K562 (cell line): ENCODE measurements around the gene WTAP. TPM values are rescaled to one million over a fixed set of nuclear protein-coding genes. Genes with fewer than 3 reads are reported as not detected.

ENCODE experiments used
- ATAC-seq: fragments of 200-7000 bp; cut with Tn5 transposase; 3 replicates; pipeline ENCODE4 v1.9.1; 2020; ENCODE audit warnings: moderate library complexity
- BruUV-seq: library from RNA; stranded (reverse); fragments of 400-500 nt; replicated peaks from 2 replicates; lab custom pipeline; 2021; lab: Mats Ljungman, UMichigan
- CTCF ChIA-PET: fragments of 300-600 bp; formaldehyde crosslinking; extraction: SDS; loops from one replicate; lab custom pipeline; 2021; ENCODE audit warnings: low intra/inter-chr PET ratio; lab: Yijun Ruan, JAX
- POLR2A ChIA-PET: fragments of 300-600, 350-650 bp; sonication (Branson Sonifier 250); formaldehyde crosslinking; extraction: SDS; loops from one replicate; lab custom pipeline; 2021; ENCODE audit warnings: antibody characterized with exemption, inconsistent platforms; lab: Yijun Ruan, JAX
- DNase-seq, 4 experiments: peaks; one replicate each; pipeline versions ENCODE4 v3.0.0 to v3.0.0-alpha.2; 2011 to 2018; ENCODE audit warnings: low spot score in 3 of 4, mixed read lengths in 3 of 4; ENCODE audit errors: extremely low read depth in 1 of 4
- FAIRE-seq: peaks from 2 replicates; lab custom pipeline; 2011; peaks lifted over from hg19 to GRCh38; lab: Jason Lieb, UNC
- H2AFZ ChIP-seq: 2 replicates; pipeline ENCODE4 v1.6.0; 2011; ENCODE audit warnings: low read depth, low read length, control low read depth, inconsistent platforms
- H3K27ac ChIP-seq: fragments of 200-600 bp; 3 replicates; pipeline ENCODE4 v1.8.0; 2011; ENCODE audit warnings: low read depth, mild to moderate bottlenecking, control low read depth, inconsistent platforms, low read length, moderate library complexity, mixed read lengths; ENCODE audit errors: extremely low read depth
- H3K27me3 ChIP-seq, 2 experiments: fragments of 300-600 bp in 1 of 2; 2 replicates in 1 of 2; 3 replicates in 1 of 2; pipeline versions ENCODE4 v1.6.0 to v1.8.0; 2011; ENCODE audit warnings: inconsistent platforms in 2 of 2, low read length in 2 of 2, mild to moderate bottlenecking in 1 of 2, mixed read lengths in 1 of 2, moderate library complexity in 1 of 2; ENCODE audit not compliant: control insufficient read depth in 2 of 2, insufficient read depth in 2 of 2
- H3K36me3 ChIP-seq: fragments of 300-600 bp; 3 replicates; pipeline ENCODE4 v1.8.0; 2011; ENCODE audit warnings: mild to moderate bottlenecking, low read length, inconsistent platforms; ENCODE audit not compliant: control insufficient read depth, insufficient read depth
- H3K4me1 ChIP-seq, 2 experiments: fragments of 200-600 bp in 1 of 2; replicated peaks in 1 of 2; 2 replicates in 1 of 2; 3 replicates in 1 of 2; pipeline versions ENCODE4 v1.5.1 to v1.8.0; 2011; ENCODE audit warnings: inconsistent platforms in 2 of 2, low read length in 2 of 2, mild to moderate bottlenecking in 1 of 2, mixed read lengths in 1 of 2, moderate library complexity in 1 of 2; ENCODE audit not compliant: control insufficient read depth in 2 of 2, insufficient read depth in 2 of 2
- H3K4me2 ChIP-seq: 2 replicates; pipeline ENCODE4 v1.6.1; 2011; ENCODE audit warnings: low read length, control low read depth, inconsistent platforms, mixed read lengths; ENCODE audit not compliant: insufficient read depth
- H3K4me3 ChIP-seq: fragments of 200-600 bp; sonication (generic), shearing (Covaris generic); 2 replicates; pipeline ENCODE4 v1.5.1; 2016; ENCODE audit warnings: control low read depth, inconsistent platforms
- H3K79me2 ChIP-seq: fragments of 200-600 bp; 3 replicates; pipeline ENCODE4 v1.8.0; 2011; ENCODE audit warnings: low read length, inconsistent platforms; ENCODE audit not compliant: control insufficient read depth, insufficient read depth
- H3K9ac ChIP-seq, 2 experiments: 2 replicates each; pipeline versions ENCODE4 v1.6.0 to v1.6.1; 2011; ENCODE audit warnings: low read depth in 2 of 2, low read length in 2 of 2, control low read depth in 1 of 2, inconsistent platforms in 1 of 2, mild to moderate bottlenecking in 1 of 2, mixed read lengths in 1 of 2; ENCODE audit not compliant: insufficient read depth in 1 of 2
- H3K9me1 ChIP-seq: one replicate; pipeline ENCODE4 v1.6.0; 2011; ENCODE audit warnings: inconsistent platforms, mild to moderate bottlenecking, low read length, moderate library complexity; ENCODE audit not compliant: control insufficient read depth, insufficient read depth
- H3K9me3 ChIP-seq: replicated peaks from 2 replicates; pipeline ENCODE4 v1.5.1; 2011; ENCODE audit warnings: low read depth, low read length, inconsistent platforms; ENCODE audit not compliant: control insufficient read depth, insufficient read depth
- H4K20me1 ChIP-seq: replicated peaks from 2 replicates; pipeline ENCODE4 v1.6.1; 2011; ENCODE audit warnings: low read length, inconsistent platforms, mixed read lengths; ENCODE audit not compliant: control insufficient read depth, insufficient read depth
- CBX8 ChIP-seq: fragments of 200-600 bp; sonication (generic); IDR thresholded peaks from 2 replicates; pipeline ENCODE4 v1.6.1; 2012; ENCODE audit warnings: borderline replicate concordance, mixed run types, low read depth, mild to moderate bottlenecking, moderate library complexity, mixed read lengths, low read length, control low read depth, inconsistent platforms; ENCODE audit not compliant: poor library complexity, severe bottlenecking; ENCODE audit errors: extremely low read depth
- DACH1 ChIP-seq: fragments of 450-650 bp; IDR thresholded peaks from 2 replicates; pipeline ENCODE4 v1.6.1; 2018; ENCODE audit not compliant: partially characterized antibody
- DDX20 ChIP-seq: fragments of 450-650 bp; IDR thresholded peaks from 2 replicates; pipeline ENCODE4 v1.6.1; 2016; ENCODE audit warnings: missing genetic modification characterization, low read depth, mild to moderate bottlenecking, missing compliant biosample characterization, moderate library complexity
- HNRNPH1 ChIP-seq: fragments of 200-400 bp; formaldehyde crosslinking; optimal IDR thresholded peaks from 2 replicates; pipeline ENCODE3; 2017; ENCODE audit warnings: low read depth, mild to moderate bottlenecking, low read length, moderate library complexity
- JUN ChIP-seq, 2 experiments: sonication (generic) in 1 of 2; formaldehyde crosslinking in 1 of 2; IDR thresholded peaks; 2 replicates each; pipeline versions ENCODE4 v1.6.1 to v1.8.0; 2012 to 2022; ENCODE audit warnings: borderline replicate concordance in 2 of 2, mild to moderate bottlenecking in 2 of 2, improper control_type of control experiment in 1 of 2, low read depth in 1 of 2, low read length in 1 of 2, missing genetic modification reagents in 1 of 2
- KLF1 ChIP-seq: fragments of 450-650 bp; IDR thresholded peaks from 2 replicates; pipeline ENCODE4 v1.6.1; 2016; ENCODE audit warnings: missing genetic modification characterization, missing compliant biosample characterization
- PATZ1 ChIP-seq: fragments of 250-450 bp; sonication (Bioruptor Pico); IDR thresholded peaks from 2 replicates; pipeline ENCODE4 v1.5.0; 2020; ENCODE audit warnings: mild to moderate bottlenecking, borderline replicate concordance
- SMARCE1 ChIP-seq: fragments of 450-650 bp; IDR thresholded peaks from 2 replicates; pipeline ENCODE4 v1.7.1; 2016; ENCODE audit warnings: mild to moderate bottlenecking
- STAT5B ChIP-seq: fragments of 250-450 bp; sonication (Bioruptor Pico); IDR thresholded peaks from 2 replicates; pipeline ENCODE4 v1.8.0; 2021; ENCODE audit warnings: mild to moderate bottlenecking, inconsistent platforms
- WHSC1 ChIP-seq: IDR thresholded peaks from one replicate; pipeline ENCODE4 v1.6.1; 2012; ENCODE audit warnings: low read length, control low read depth, inconsistent platforms
- ZBED1 ChIP-seq: IDR thresholded peaks from 2 replicates; pipeline ENCODE4 v1.6.1; 2014
- ZFPM2 ChIP-seq: fragments of 250-450 bp; sonication (Bioruptor Pico); IDR thresholded peaks from 2 replicates; pipeline ENCODE4 v1.5.1; 2022; ENCODE audit warnings: mild to moderate bottlenecking
- ZNF518B ChIP-seq: fragments of 250-450 bp; sonication (Bioruptor Pico); IDR thresholded peaks from 2 replicates; pipeline ENCODE4 v1.5.0; 2021; ENCODE audit warnings: mild to moderate bottlenecking, moderate library complexity
- ZNF584 ChIP-seq: fragments of 200-800 bp; sonication (Bioruptor generic); IDR thresholded peaks from 2 replicates; pipeline ENCODE4 v1.6.1; 2016; ENCODE audit warnings: low read depth, mild to moderate bottlenecking, missing genetic modification characterization, missing compliant biosample characterization
- WGBS: fragments of 100-300 bp; shearing (Covaris generic); methylation state at CpG from one replicate; pipeline ENCODE4 v1.1.6; 2016; ENCODE audit warnings: low coverage, mixed read lengths; ENCODE audit not compliant: insufficient coverage; ENCODE audit errors: missing lambda C conversion rate; 5-methylcytosine and 5-hydroxymethylcytosine counted together
- in situ Hi-C: fragments of 300-500 bp; cut with MboI; formaldehyde crosslinking; loops from 4 replicates; pipeline ENCODE4 v1.15.0; 2018; ENCODE audit warnings: inconsistent platforms, mixed read lengths
- intact Hi-C: fragments of 100-400 bp; cut with micrococcal nuclease; formaldehyde crosslinking; loops from 2 replicates; pipeline ENCODE4 v1.14.2; 2022
- polyA plus RNA-seq, 8 experiments: library from polyadenylated mRNA; depleted of rRNA in 4 of 8; stranded (reverse) in 5 of 8; unstranded in 3 of 8; fragments of >200 nt; fragmentation: Nextera tagmentation in 2 of 8; fragmentation: Illumina TruSeq in 1 of 8; extraction: Ambion mirVana in 2 of 8; extraction: Trizol in 1 of 8; gene quantifications; 2 replicates each; pipeline versions ENCODE4 v1.2.1 to v1.2.3, GENCODE V29; 2011 to 2014; ENCODE audit warnings: inconsistent platforms in 1 of 8, missing spikeins in 1 of 8
- total RNA-seq, 7 experiments: library from RNA; depleted of rRNA in 6 of 7; stranded (reverse); fragments of >200 nt in 6 of 7; fragmentation: Illumina TruSeq in 2 of 7; extraction: Trizol in 2 of 7; gene quantifications; 2 replicates each; pipeline versions ENCODE4 v1.2.1 to v1.2.3, GENCODE V29; 2011 to 2021; ENCODE audit warnings: low replicate concordance in 1 of 7

The WTAP gene
- total and polyA plus RNA-seq, 9 of the 15 experiments (the other 6 are each of a cell fraction or from before 2014, with no cell fraction given) = 52.4 to 156 (median 110) TPM

- CTCF ChIA-PET = no interaction called here
- Histone ChIP-seq H3K27ac (no peak overlapping the region), H3K9ac (no peak overlapping the region), H3K4me2 (no peak overlapping the region), H3K79me2 (peaks cover 16% of the 10 kb centered on the region; the same call in 2 of the 3 replicates)
- no peak for ATAC-seq
- in situ Hi-C loops = no loop called here
- TF ChIP-seq DACH1 (no peak), STAT5B (CRISPR knock-in tag) (no peak), ZBED1 (no peak), ZFPM2 (no peak), KLF1 (no peak), CBX8 (no peak), SMARCE1 (no peak), ZNF518B (CRISPR knock-in tag) (no peak), ZNF584 (CRISPR knock-in tag) (no peak), HNRNPH1 (no peak), DDX20 (no peak), JUN (IDR thresholded peaks at IDR 0.05; ENCODE audit: borderline replicate concordance, low read depth, low read length) (no peak), JUN (CRISPR knock-in tag; IDR thresholded peaks at IDR 0.05; ENCODE audit: borderline replicate concordance) (no peak), WHSC1 (no peak), PATZ1 (CRISPR knock-in tag) (no peak)
- TF ChIP-seq, all 486 proteins: peak for 0
- no TSS peak for BruUV-seq
- WGBS = 90% methylated on average over 3 of the region's 3 CpGs
- Histone ChIP-seq H3K4me3 (no peak overlapping the region), H3K36me3 (peaks cover 87% of the 10 kb centered on the region), H3K9me3 (no peaks in the 10 kb centered on the region), H3K27me3 (no peaks in the 10 kb centered on the region), H3K9me1 (no peaks in the 10 kb centered on the region), H4K20me1 (no peaks in the 10 kb centered on the region), H3K4me1 (no peaks in the 10 kb centered on the region; a peak in 1 of 5 replicates), H2AFZ (no peak overlapping the region)
- DNase-seq (no peak), FAIRE-seq (no peak)
- intact Hi-C loops = no loop called here
- POLR2A ChIA-PET = interaction anchor here (0.7 to 1.9 kb wide), 7 partner anchors 9 to 534 kb away, joined by 3 to 13 read pairs (median 3); partner anchors contain the start of gene SOD2
These were observed 45.0 kb upstream of the WTAP start for GRCh38 chr6:159682295-159682694.
